ENCODE measurements around the gene DCXR.

The DCXR gene

DNA sequence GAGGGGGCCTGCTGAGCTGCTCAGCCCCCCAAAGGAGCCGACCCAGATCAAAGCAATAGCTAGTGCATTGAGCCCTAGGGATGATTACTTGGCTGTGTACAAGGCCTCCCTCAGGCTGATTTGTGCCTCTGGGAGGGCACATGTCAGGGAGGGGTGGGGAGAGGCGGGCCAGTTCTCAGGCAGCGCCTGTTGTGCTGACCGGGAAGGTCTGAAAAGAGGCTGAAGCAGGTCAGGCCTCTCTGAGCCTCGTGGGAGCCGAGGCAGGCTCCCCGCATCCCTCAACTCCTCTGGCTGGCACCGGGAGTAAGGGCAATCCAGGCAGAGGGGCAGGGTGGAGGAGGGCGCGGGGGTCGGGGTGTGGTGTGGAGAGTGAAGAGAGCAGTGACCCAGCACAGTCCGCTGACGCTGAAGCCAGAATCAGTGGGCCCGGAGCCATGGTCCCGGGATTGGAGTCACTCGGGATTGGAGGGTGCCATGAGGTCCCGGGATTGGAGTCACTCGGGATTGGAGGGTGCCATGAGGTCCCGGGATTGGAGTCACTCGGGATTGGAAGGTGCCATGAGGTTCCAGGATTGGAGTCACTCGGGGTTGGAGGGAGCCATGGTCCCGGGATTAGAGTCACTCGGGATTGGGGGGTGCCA lies 3.0 kb downstream of the DCXR start:
- TF ChIP-seq POLR2A (IDR thresholded peaks at IDR 0.05; ENCODE audit: low read length) (no peak), GATA1 (IDR thresholded peaks at IDR 0.05; ENCODE audit: low read depth, low read length) (no peak)
- DNase-seq = no peak

DNA sequence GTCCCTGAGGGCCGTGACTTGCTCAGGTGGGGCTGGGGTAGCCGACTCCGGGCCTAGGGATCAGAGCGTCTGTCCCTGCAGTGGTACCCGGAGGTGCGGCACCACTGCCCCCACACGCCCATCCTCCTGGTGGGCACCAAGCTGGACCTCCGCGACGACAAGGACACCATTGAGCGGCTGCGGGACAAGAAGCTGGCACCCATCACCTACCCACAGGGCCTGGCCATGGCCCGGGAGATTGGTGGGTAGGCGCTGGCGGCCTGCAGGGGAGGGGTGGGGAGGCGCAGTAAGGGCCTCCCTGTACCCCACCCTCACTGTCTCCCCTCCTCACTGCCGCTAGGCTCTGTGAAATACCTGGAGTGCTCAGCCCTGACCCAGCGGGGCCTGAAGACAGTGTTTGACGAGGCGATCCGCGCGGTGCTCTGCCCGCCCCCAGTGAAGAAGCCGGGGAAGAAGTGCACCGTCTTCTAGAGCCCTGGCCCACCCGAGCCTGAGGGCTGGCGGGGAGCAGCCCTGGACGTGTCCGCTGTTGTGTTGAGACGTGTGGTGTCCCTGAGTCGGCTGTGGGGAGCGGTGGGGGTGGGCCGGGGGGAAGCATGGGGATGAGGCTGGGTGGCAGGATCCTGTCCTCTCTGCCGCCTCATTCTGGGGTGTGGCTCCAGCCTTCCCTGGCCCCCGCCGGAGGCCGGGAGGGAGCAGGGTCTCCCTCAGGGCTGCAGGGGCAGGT lies 4.0 kb downstream of the DCXR start:
- no peak for DNase-seq
- TF ChIP-seq POLR2A (IDR thresholded peaks at IDR 0.05; ENCODE audit: low read length) (no peak), GATA1 (IDR thresholded peaks at IDR 0.05; ENCODE audit: low read depth, low read length) (no peak)

DNA sequence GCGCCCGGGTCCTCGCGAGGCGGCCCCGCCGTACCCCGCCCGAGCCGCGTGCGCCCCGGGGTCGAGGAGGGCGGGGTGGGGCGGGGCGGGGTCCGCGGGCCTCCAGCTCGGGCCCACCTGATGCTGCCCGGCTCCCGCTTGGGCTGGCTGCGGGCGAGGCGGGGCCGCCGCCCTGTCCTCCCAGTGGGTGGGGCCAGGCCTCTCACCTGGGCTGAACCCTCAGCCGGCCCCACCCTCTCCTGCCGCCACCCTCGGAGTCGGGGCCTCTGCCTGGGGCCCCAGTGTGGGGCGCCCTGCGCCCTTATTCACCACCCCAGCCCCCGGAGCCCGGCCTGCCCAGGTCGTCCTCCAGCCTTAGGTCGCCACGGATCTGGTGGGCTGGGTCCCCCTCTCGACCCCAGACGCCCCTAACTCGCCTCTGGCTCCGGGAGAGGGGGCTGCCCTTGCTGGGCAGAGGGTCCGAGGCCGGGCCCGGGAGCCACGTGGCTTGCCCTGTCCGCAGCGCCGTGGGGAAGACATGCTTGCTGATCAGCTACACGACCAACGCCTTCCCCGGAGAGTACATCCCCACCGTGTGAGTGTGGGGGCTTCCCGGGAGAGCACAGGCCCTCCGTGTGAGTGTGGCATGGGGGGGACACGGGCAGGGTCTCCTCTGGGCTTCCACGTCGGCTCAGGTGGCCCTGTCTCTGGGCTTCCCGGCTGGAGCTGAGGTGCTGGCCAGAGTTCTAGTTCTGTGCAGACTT lies 5.4 kb downstream of the DCXR start:
- peak; percentile 60 for DNase-seq
- TF ChIP-seq GATA1 (IDR thresholded peaks at IDR 0.05; ENCODE audit: low read depth, low read length) = no peak
- TF ChIP-seq POLR2A (IDR thresholded peaks at IDR 0.05; ENCODE audit: low read length) = no peak

DNA sequence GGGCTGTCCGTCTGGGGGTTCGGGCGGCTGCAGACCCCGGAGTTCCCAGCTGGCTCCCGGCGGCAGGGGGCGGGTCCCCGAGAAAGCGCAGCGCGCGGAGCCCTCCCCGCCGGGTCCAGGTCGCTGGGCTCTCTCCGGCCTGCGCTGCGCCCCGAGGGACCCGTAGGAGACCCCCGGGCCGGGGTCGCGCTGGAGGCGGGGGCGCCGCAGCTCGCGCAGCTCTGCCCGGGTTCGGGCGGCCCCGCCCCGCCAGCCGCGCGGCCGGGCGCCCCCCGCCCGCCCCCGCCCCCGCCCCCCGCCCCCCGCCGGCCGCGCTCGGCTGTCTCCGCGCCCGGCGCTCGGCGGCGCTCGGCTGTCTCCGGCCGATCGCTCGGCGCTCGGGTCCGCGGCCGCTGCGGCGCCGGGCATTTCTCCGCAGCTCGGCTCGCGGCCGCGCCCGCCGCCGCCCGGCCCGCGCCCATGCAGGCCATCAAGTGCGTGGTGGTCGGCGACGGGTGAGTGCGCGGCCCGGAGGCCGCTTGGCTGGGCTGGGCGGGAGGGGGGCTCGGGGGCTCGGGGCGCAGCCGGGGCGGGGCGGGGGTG lies 6.1 kb downstream of the DCXR start, which contains the start of gene RAC3:
RAC3 (plus strand) TSS at position 376 of the 582 bp plus-strand sequence; CDS start at position 460, 84 bp downstream.
- no peak for TF ChIP-seq GATA1 (IDR thresholded peaks at IDR 0.05; ENCODE audit: low read depth, low read length)
- no peak for TF ChIP-seq POLR2A (IDR thresholded peaks at IDR 0.05; ENCODE audit: low read length)
- DNase-seq = peak; percentile 54 to 60

DNA sequence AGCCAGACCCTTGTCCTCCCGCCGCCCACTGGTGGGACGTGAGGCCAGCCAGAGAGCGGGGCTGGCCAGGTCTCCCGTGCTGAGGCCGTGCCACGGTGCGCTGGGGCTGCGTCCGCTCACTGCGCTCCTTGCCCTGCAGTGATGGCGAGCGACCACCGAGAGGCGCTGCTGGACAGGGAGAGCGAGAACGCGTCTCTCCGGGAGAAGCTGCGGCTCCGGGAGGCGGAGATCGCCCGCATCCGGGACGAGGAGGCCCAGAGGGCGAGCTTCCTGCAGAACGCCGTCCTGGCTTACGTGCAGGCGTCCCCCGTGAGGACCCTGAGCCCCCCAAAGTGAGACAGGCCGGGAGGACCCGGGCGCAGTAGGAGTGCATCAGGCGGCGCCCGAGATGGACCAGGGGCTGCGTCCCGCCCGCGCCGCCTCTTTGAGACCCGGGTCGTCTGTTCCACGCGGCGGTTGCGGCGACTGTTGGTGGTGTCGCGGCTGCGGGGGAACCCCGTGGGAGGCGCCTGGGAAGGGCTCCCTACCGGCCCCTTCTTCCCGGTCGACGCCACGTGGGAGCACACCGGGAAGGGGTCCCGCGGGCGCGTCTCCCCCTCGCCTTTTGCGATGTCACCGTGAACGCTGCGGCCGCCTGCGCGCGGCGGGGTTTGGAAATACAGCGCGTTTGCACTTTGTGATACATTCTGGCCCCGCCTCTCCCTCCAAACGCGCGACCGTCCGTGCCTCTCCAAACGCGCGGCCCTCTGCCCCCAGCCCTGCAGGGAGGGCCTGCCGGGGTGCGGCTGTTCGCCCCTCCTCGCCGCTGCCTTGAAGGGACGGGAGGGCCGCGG lies 6.8 kb downstream of the DCXR start:
- no peak for TF ChIP-seq POLR2A (IDR thresholded peaks at IDR 0.05; ENCODE audit: low read length)
- no peak for TF ChIP-seq GATA1 (IDR thresholded peaks at IDR 0.05; ENCODE audit: low read depth, low read length)
- DNase-seq = peak; percentile 83 to 89

DNA sequence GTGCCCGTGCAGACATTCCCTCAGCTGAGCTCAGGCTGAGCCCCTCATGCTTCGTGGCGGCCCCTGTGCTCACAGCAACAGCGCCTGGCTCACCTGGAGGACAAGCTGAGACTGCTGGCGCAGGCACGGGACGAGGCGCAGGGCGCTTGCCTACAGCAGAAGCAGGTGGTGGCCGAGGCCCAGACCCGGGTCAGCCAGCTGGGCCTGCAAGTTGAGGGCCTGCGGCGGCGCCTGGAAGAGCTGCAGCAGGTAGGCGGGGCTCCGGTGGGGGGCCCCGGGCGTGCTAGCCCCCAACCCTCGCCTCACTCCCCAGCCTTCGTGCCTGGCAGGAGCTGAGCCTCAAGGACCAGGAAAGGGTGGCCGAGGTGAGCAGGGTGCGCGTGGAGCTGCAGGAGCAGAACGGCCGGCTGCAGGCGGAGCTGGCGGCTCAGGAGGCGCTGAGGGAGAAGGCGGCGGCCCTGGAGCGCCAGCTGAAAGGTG lies 7.5 kb downstream of the DCXR start:
- TF ChIP-seq POLR2A (IDR thresholded peaks at IDR 0.05; ENCODE audit: low read length) (no peak), GATA1 (IDR thresholded peaks at IDR 0.05; ENCODE audit: low read depth, low read length) (no peak)
- DNase-seq = no peak

DNA sequence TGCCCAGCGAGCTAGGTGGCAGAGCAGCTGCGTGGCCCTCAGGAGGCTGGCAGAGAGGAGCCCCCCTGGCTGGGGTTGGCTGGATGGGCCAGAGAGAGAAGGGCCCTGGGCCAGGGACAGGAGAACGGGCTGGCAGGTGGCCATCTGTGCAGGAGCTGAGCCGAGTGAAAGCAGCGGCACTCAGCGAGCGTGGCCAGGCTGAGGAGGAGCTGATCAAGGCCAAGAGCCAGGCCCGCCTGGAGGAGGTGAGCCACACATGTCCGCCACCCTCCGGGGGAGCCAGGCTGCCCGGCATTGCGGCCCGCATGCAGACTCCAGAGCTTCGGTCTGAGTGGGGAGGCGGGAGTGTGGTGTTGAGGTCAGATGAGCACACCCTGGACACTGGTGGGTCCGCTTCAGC lies 8.1 kb downstream of the DCXR start:
- TF ChIP-seq POLR2A (IDR thresholded peaks at IDR 0.05; ENCODE audit: low read length) (no peak), GATA1 (IDR thresholded peaks at IDR 0.05; ENCODE audit: low read depth, low read length) (no peak)
- no peak for DNase-seq

DNA sequence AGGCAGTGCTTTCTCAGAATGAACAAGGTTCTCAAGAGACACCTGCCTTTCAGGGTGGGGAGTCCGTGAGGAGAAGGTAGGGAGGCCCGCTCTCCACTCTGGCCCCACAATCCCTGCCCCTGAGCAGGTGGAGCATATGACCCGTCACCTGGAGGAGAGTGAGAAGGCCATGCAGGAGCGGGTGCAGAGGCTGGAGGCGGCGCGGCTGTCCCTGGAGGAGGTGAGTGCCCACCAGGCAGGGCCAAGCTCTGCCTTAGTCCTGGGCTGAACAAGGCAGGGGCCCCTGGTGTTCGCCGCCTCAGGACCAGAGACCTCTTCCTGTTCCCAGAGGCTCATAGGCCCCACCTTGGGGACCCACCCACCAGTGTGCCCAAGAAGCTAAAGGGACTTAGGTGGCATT lies 8.5 kb downstream of the DCXR start:
- TF ChIP-seq POLR2A (IDR thresholded peaks at IDR 0.05; ENCODE audit: low read length) (no peak), GATA1 (IDR thresholded peaks at IDR 0.05; ENCODE audit: low read depth, low read length) (no peak)
- DNase-seq = no peak

DNA sequence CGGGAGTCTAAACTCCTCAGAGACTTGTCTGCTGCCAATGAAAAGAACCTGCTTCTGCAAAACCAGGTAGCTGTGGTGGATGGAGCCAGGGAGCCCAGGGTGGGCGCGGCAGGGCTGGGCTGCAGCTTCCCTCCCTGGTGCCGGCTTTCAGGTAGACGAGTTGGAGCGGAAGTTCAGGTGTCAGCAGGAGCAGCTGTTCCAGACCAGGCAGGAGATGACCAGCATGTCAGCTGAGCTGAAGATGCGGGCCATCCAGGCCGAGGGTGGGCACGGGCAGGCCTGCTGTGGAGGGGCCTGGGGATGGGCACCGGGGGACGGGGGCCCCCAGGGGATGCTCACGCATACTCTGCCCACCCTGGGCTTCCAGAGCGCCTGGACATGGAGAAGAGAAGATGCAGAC lies 9.3 kb downstream of the DCXR start:
- DNase-seq = no peak

DNA sequence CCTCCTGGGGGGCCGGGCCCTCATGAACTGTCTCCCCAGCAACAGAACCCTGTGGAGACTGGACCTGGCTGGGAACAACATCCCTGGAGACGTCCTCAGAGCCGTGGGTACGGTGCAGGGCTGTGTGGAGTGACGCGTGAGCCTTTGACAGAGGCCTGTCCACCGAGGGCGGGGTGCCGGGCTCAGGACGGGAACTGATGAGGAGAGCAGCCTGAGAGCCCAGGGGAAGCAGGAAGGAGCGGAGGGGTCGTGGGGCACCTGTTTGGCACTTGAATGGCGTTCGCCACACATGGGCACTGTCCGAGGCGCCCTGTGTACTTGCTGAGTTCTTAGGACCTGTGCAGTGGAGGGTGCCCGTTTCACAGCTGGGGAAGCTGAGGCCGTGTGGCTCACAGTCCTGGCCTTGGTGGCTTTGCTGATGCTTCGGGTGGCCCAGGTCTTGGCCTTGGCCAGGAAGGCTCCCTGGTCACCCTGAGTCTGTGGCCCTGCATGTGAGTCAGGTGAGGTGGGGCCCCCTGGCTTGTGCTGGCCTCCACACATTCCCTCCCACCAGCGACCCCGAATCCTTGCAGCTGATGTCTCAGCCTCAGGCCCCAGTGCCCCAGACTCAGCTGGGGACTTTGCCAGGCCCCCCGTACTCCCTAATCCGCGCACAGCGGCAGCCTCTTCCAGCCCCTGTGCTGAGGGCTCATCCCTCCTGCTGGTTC lies 11.9 kb downstream of the DCXR start:
- no peak for DNase-seq
- TF ChIP-seq POLR2A (IDR thresholded peaks at IDR 0.05; ENCODE audit: low read length) = no peak
- TF ChIP-seq GATA1 (IDR thresholded peaks at IDR 0.05; ENCODE audit: low read depth, low read length) = no peak

More for the DNA sequence above, 9.3 kb downstream of the DCXR start:
- TF ChIP-seq POLR2A (IDR thresholded peaks at IDR 0.05; ENCODE audit: low read length) (no peak), GATA1 (IDR thresholded peaks at IDR 0.05; ENCODE audit: low read depth, low read length) (no peak)

DNA sequence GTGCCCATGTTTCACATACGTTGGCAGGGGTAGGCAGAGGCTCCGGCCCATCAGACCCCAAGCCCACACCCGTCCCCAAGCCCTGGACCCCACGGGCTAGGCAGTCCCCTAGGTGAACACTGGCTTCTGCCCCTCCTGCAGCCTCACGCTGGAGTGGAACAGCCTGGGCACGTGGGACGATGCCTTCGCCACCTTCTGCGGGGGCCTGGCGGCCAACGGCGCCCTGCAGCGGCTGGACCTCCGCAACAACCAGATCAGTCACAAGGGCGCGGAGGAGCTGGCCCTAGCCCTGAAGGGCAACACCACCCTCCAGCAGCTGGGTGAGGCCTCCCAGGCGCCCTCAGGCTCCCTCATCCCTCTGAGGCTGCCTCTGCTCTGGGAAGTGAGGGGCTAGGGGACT lies 12.6 kb downstream of the DCXR start:
- no peak for TF ChIP-seq POLR2A (IDR thresholded peaks at IDR 0.05; ENCODE audit: low read length)
- no peak for TF ChIP-seq GATA1 (IDR thresholded peaks at IDR 0.05; ENCODE audit: low read depth, low read length)
- DNase-seq = no peak

DNA sequence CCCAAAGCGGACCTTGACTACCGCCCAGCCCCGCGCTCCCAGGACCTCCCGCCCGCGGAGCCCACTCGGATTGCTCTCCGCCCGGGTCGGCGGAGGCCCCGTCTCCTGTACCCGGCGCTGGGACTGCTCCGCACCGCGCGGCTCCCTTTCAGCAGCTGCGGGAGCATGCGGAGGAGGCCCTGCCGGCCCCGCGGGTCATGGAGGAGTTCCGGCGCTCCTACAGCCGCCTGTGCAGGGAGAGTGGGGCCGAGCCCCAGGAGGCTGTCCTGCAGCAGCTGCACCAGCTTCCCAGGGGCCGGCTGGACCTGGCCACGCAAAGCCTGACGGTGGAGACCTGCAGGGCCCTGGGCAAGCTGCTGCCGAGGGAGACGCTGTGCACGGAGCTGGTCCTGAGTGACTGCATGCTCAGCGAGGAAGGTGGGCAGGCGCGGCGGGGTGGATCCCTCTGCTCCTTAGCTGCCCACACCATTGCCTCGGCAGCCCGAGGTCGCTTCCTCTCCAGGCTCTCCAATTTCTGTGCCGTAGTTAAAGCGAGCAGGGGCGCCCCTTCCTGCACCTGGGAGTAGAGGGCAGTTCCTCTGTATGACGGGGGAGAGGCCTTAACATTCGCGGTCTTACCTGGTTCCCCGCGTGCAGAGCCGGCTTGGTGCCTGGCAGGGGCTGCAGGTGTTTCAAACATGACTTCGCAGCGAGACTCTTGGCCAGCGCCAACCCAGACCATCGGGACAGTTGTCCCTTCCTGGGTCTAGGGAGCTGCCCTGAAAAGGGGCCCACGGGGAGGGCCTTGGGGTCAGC lies 13.9 kb downstream of the DCXR start:
- peak; percentile 63 to 66 for DNase-seq
- TF ChIP-seq POLR2A (IDR thresholded peaks at IDR 0.05; ENCODE audit: low read length) (no peak), GATA1 (IDR thresholded peaks at IDR 0.05; ENCODE audit: low read depth, low read length) (no peak)
